ENCODE data around the gene DAP.

- TF ChIP-seq POLR2AphosphoS5 (IDR thresholded peaks at IDR 0.05; ENCODE audit: borderline replicate concordance, low read depth, low read length) (no peak), EZH2 (IDR thresholded peaks at IDR 0.05) (no peak)
Observed at GRCh38 chr5:10736354-10736753, 24.7 kb downstream of the DAP start.
